HL-60 (cell line): ENCODE results near the gene CFAP46.

ENCODE experiments used
- CTCF ChIP-seq: IDR thresholded peaks from one replicate; pipeline ENCODE4 v1.5.1; 2011; ENCODE audit warnings: low read length, control low read depth, inconsistent platforms; ENCODE audit not compliant: insufficient read depth
- GABPA ChIP-seq: IDR thresholded peaks from 2 replicates; pipeline ENCODE4 v1.6.1; 2012; ENCODE audit warnings: low read depth
- POLR2AphosphoS5 ChIP-seq: IDR thresholded peaks from 2 replicates; pipeline ENCODE4 v1.6.1; 2012; ENCODE audit warnings: low read depth

- TF ChIP-seq CTCF (no peak), GABPA (no peak), POLR2AphosphoS5 (no peak)
Measured at GRCh38 chr10:132765435-132765834, 176.9 kb downstream of the CFAP46 start.
